Activated CD8-positive, alpha-beta T cell treated with anti-CD3 and anti-CD28 coated beads, Interleukin-2, amount 10 ng/mL, durations not matched to agents 7 days and 5 days (primary cell): ENCODE results near the gene SMTNL2. TPM values are rescaled to one million over a fixed set of nuclear protein-coding genes. Genes with fewer than 3 reads are reported as not detected.
A peak's percentile ranks its signal among the peaks of the same experiment; 100 is the strongest.

Experiments used
- ATAC-seq: fragments of 150-1000 bp; cut with Tn5 transposase; one replicate; pipeline ENCODE4 v1.10.0; 2021; ENCODE audit warnings: moderate library complexity
- CTCF ChIA-PET: fragments of 350-600 bp; sonication (Branson Sonifier 250); formaldehyde crosslinking; loops from one replicate; lab custom pipeline; 2021; ENCODE audit warnings: antibody characterized with exemption; lab: Charles Lee
- POLR2A ChIA-PET: fragments of 350-600 bp; sonication (Branson Sonifier 250); formaldehyde crosslinking; loops from one replicate; lab custom pipeline; 2021; ENCODE audit warnings: antibody characterized with exemption; lab: Charles Lee
- DNase-seq: peaks from one replicate; pipeline ENCODE4 v3.0.0-alpha.2; 2020
- H3K27ac Mint-ChIP-seq: one replicate; pipeline ENCODE4 v1.8.0; 2021; ENCODE audit warnings: mild to moderate bottlenecking, mixed read lengths
- H3K27me3 Mint-ChIP-seq: one replicate; pipeline ENCODE4 v1.8.0; 2021; ENCODE audit warnings: low read depth, mixed read lengths
- H3K36me3 Mint-ChIP-seq: one replicate; pipeline ENCODE4 v1.8.0; 2021; ENCODE audit warnings: low read depth, mixed read lengths
- H3K4me1 Mint-ChIP-seq: one replicate; pipeline ENCODE4 v1.8.0; 2021; ENCODE audit warnings: low read depth, mixed read lengths
- H3K4me3 Mint-ChIP-seq: one replicate; pipeline ENCODE4 v1.8.0; 2021; ENCODE audit warnings: mild to moderate bottlenecking, mixed read lengths
- H3K9me3 Mint-ChIP-seq: one replicate; pipeline ENCODE4 v1.8.0; 2022; ENCODE audit warnings: mixed read lengths; ENCODE audit not compliant: insufficient read depth
- total RNA-seq, 2 experiments: library from RNA; stranded (reverse); gene quantifications; one replicate each; pipeline ENCODE4 v1.2.3, GENCODE V29; 2021

Gene SMTNL2
- total RNA-seq, 2 experiments from 2014 or later, result not detected

DNA sequence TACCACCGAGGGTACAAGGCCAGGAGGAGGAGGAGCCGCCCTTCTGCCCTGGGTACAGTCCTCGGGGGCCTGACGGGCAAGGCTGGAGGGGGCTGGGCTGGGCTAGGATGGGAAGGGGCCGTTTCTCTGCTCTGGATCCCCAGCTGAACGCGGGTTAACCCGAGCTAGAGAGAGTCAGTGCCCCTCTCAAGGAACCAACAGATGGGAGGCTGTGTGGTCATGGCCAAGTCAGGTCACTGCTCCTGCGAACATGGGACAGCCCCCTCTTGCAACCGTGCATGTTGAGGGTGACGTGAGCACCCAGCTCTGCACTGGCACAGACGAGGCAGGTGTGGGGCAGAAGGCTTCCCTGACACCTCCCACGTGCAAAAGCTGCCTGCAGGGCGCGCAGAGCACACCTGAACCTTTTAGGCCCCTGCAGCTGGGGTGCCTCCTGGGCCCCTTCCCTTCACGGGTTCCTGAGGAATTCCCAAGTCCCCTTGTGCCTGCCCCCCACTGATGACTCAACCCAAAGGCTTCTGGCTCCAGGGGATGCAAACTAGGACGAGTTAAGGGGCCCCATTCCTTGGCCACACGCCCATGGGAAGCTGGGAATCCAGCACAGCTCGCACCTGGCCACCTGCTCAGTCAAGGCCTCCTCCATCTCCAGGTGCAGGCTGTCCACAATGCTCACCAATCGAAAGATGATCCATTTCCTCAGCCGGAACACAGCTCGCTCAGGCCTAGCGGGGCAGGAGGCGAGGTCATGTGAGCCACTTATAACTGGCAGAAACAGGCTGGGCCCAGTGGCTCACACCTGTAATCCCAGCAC lies 35.4 kb upstream of the SMTNL2 start:
- Mint-ChIP-seq H3K9me3 (no peaks in the 10 kb centered on the region), H3K36me3 (peaks cover 45% of the 10 kb centered on the region), H3K27ac (no peak overlapping the region), H3K4me3 (no peak overlapping the region), H3K4me1 (peaks cover 5% of the 10 kb centered on the region), H3K27me3 (no peaks in the 10 kb centered on the region)
- ChIA-PET CTCF (interaction anchor here (3.6 kb wide), 1 partner anchor 18 kb away, joined by 13 read pairs; no protein-coding TSS in a partner anchor), POLR2A (no interaction called here)
- DNase-seq, result no peak
- no peak for ATAC-seq

DNA sequence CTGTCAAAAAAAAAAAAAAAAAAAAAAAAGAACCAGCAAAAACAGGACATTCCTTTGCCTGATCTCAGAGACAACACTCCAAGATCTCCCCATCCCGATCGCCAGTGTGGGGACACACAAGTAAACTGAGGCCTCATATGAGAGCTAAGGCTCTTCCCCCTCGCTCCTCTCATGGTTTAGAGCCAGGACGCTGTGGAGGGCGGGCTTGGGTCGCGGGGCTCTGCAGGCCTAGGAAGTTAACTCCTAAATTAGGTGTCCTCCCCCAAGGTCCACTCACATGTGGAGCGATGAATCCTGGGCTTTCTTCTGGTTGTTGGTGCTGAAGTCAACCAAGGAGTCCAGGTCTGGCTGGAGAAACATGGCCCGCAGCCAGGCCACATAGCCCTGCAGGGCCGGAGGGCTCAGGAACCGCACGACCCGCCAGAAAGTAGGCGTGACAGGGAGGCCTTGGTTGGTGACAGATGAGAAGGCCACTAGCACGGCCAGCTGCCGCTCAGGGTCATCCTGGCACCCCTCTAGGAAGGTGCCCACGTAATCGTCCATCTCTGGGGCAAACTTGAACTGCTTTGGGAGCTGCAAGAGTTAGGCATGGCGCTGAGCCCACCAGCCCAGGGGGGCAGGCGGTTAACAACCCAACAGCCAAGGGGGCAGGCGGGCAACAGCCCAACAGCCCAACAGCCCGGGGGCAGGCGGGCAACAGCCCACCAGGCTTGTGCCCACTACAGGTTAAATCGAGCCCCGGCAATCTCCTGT lies 34.4 kb upstream of the SMTNL2 start:
- peaks cover 42% of the 10 kb centered on the region for H3K36me3 Mint-ChIP-seq
- ATAC-seq, result no peak
- DNase-seq, result no peak
- no peaks in the 10 kb centered on the region for H3K27me3 Mint-ChIP-seq
- no peak overlapping the region for H3K4me3 Mint-ChIP-seq
- H3K4me1 Mint-ChIP-seq, result peaks cover 13% of the 10 kb centered on the region
- ChIA-PET CTCF (interaction anchor here (1.6 to 3.6 kb wide), 2 partner anchors 13 to 17 kb away, joined by 4 to 13 read pairs; no protein-coding TSS in a partner anchor), POLR2A (no interaction called here)
- no peaks in the 10 kb centered on the region for H3K9me3 Mint-ChIP-seq
- H3K27ac Mint-ChIP-seq, result no peak overlapping the region

DNA sequence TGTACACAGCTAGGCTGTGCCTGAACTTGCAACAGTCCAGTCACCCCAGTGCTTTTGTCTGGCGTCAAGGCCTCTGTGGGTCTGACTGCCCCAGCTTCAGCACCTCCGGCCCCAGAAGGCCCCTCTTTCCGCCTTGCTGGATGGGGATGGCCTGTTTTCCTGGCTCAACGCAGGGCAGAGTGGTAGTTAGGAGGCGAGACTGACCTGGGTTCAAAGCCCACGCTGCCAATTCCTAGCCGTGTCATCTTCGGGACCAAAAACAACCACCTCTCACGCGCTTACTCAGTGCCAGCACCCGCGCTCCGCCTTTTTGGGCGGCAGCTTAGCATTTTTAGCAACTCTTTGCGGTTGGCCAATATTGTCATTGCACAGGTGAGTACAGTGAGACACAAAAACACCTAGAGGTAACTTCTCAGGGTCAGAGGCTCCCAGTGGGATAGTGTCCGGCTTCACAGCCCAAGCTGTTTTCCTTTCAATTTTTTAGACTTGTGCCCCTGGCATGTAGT lies 33.7 kb upstream of the SMTNL2 start:
- H3K36me3 Mint-ChIP-seq, result peaks cover 42% of the 10 kb centered on the region
- ATAC-seq, result no peak
- ChIA-PET POLR2A (no interaction called here), CTCF (interaction anchor here (1.6 to 3.6 kb wide), 2 partner anchors 12 to 16 kb away, joined by 4 to 13 read pairs; no protein-coding TSS in a partner anchor)
- H3K27ac Mint-ChIP-seq, result no peak overlapping the region
- H3K27me3 Mint-ChIP-seq, result no peaks in the 10 kb centered on the region
- no peak overlapping the region for H3K4me3 Mint-ChIP-seq
- no peak for DNase-seq
- no peaks in the 10 kb centered on the region for H3K9me3 Mint-ChIP-seq
- H3K4me1 Mint-ChIP-seq, result peaks cover 16% of the 10 kb centered on the region

DNA sequence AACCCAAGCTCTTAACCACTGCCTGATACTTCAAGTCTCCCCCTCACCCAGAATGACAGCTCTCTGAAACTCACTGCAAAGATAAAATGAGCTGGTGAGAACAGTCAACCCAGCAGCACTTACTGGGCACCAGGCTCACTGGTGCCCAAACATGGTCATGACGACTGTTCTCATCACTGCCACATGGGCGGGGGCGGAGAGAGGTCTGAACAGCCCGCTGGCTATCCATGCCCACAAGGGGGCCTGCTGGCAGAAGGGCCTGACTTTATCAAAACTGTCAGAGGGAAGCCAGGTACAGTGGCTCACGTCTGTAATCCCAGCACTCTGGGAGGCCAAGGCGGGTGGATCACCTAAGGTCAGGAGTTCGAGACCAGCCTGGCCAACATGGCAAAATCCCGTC lies 33.2 kb upstream of the SMTNL2 start:
- ChIA-PET CTCF (interaction anchor here (0.9 to 3.6 kb wide), 3 partner anchors 12 to 76 kb away, joined by 3 to 13 read pairs (median 4); no protein-coding TSS in a partner anchor), POLR2A (no interaction called here)
- DNase-seq, result no peak
- no peaks in the 10 kb centered on the region for H3K9me3 Mint-ChIP-seq
- peaks cover 42% of the 10 kb centered on the region for H3K36me3 Mint-ChIP-seq
- no peak for ATAC-seq
- H3K27ac Mint-ChIP-seq, result no peak overlapping the region
- H3K27me3 Mint-ChIP-seq, result no peaks in the 10 kb centered on the region
- H3K4me3 Mint-ChIP-seq, result no peak overlapping the region
- peaks cover 22% of the 10 kb centered on the region for H3K4me1 Mint-ChIP-seq

DNA sequence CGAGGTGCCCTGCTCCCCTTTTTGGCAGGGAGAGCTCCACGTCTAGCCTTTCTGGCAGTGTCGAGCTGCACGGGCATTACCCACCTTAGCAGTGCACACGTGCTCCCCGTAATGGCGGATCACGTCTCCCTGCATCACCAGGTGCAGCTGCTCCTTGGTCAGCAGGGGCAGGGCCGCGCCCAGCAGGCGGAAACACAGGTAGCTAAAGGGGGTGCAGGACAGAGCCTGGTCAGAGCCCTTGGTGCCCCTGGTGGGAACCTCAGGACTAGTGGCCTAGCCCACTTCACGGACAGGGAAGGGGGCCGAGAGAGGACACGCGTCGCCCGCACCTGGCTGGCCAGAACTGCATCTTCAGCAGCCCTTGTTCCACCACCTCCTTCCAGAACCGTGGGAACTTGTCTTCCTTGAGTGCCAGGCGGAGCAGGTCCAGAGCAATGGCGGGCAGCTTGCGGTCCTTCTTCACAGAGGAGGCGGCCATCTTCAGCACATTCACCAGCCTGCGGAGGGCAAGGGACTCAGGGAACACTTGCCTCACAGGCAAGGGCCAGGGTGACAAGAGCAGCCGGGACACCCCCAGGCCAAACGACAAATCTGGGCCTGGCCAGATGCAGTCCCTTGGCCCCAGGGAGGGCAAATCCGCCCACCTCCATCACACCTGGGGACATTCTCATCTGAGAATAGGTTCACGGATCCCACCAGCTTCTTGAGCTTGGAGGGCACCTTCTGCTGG lies 32.4 kb upstream of the SMTNL2 start:
- Mint-ChIP-seq H3K36me3 (peaks cover 39% of the 10 kb centered on the region), H3K27ac (no peak overlapping the region), H3K4me3 (no peak overlapping the region), H3K9me3 (no peaks in the 10 kb centered on the region), H3K27me3 (no peaks in the 10 kb centered on the region), H3K4me1 (peaks cover 29% of the 10 kb centered on the region)
- ChIA-PET POLR2A (no interaction called here), CTCF (interaction anchor here (0.9 to 3.6 kb wide), 3 partner anchors 15 to 131 kb away, joined by 3 to 13 read pairs (median 3); no protein-coding TSS in a partner anchor)
- ATAC-seq, result no peak
- DNase-seq, result no peak

DNA sequence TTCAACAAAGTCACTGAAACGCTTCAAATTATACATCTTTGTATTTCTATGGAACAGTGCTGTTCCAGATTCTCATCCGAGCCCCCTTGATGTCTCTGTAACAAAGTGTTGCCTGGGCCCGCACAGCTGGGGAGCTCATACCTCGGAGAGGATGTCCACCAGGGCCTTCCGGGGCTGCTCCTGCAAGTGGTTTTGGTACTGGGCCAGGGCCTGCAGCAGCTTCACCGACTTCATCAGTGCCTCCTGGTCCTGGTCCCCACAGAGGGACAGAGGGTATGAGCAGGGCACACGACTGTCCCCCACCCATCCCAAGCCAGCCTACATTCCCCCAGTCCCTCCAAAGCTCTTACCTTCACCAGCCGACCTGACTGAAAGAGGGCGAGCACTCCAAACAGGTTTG lies 30.7 kb upstream of the SMTNL2 start:
- H3K9me3 Mint-ChIP-seq, result no peaks in the 10 kb centered on the region
- peak overlapping the region; percentile 93 for H3K4me3 Mint-ChIP-seq
- ATAC-seq, result no peak
- H3K4me1 Mint-ChIP-seq, result peaks cover 35% of the 10 kb centered on the region
- H3K27ac Mint-ChIP-seq, result peak overlapping the region; percentile 63
- DNase-seq, result no peak
- ChIA-PET POLR2A (no interaction called here), CTCF (interaction anchor here (2.0 to 5.3 kb wide), 2 partner anchors 13 to 133 kb away, joined by 9 to 44 read pairs; no protein-coding TSS in a partner anchor)
- peaks cover 33% of the 10 kb centered on the region for H3K36me3 Mint-ChIP-seq
- no peaks in the 10 kb centered on the region for H3K27me3 Mint-ChIP-seq

DNA sequence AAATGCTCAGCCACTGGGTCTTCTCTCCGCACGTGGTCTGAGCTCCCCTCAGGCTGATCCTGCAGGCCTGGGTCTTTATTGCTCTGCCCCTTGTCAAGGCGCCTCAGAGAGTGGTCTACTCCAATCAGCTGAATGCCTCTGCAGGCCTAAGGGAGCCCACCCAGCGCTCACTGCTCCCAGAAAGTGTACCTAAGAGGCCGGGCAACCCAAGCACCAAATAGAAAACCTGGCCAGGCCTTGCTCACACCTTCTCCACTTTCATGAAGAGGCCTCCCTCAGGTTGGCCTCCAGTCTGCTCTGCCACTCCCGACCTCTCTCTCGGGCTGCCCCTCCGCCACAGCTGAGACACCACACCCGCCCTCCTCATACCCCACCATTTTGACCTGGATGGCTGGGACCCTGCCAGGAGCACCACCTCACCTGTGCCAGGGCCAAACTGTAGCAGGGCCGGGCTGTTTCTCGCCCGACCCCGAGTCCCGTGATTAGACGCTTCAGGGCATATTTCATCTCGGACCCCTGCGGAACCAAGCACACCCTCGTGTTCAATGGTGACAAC lies 29.8 kb upstream of the SMTNL2 start:
- Mint-ChIP-seq H3K4me3 (peak overlapping the region; percentile 93), H3K27ac (peak overlapping the region; percentile 95), H3K27me3 (no peaks in the 10 kb centered on the region), H3K4me1 (peaks cover 35% of the 10 kb centered on the region), H3K36me3 (peaks cover 30% of the 10 kb centered on the region), H3K9me3 (no peaks in the 10 kb centered on the region)
- peak; percentile 2 for ATAC-seq
- CTCF ChIA-PET, result interaction anchor here (1.0 to 5.3 kb wide), 3 partner anchors 9 to 134 kb away, joined by 3 to 44 read pairs (median 9); no protein-coding TSS in a partner anchor
- no peak for DNase-seq
- POLR2A ChIA-PET, result interaction anchor here (0.9 kb wide), 1 partner anchor 188 kb away, joined by 3 read pairs; the partner anchor contains the start of gene UBE2G1

DNA sequence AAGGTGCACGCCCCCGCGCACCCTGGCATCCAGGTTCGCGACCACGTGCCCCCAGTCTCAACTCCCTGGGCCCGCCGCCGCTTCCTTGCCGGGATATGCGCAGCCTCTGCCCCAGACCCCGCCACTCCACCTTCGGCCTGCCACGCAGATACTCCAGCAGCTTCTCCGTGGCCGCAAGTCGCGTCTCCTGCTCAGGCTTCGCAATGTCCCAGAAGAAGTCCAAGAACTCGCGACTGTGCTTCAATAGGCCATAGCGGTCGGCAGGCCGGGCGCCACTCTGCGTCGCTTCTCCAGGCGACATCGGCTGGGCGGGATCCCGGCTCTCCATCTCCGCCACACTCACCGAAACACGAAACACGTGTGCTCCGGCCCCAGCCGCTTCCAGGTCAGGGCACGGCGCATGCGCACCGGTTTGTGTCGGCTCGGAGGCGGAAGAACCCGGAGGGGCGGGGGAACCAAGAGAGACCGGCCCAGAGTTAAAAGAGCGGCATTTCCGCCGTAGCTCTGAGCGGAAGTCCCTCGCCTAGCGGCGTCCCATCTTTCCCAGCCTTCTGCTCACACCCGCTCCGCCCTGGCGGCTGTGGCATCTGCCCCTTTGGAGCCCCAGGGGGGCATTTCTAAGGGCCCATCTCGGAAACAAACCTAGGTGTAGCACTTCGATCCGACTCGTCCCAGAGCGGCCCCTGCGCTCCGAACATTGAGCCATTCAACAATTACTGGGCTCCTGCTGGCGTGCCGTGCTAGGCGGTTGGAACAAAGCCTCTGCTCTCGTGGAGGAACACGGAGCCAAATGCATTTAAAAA lies 29.1 kb upstream of the SMTNL2 start, which contains the start of gene MYBBP1A:
Gene MYBBP1A, minus strand, starts transcription at position 388 of the 803 bp plus-strand sequence. Its CDS starts 60 bp downstream, at position 328.
- POLR2A ChIA-PET, result interaction anchor here (0.6 to 1.0 kb wide), 5 partner anchors 10 to 189 kb away, joined by 3 read pairs; partner anchors contain the start of gene UBE2G1
- ATAC-seq, result peak; percentile 93
- peak within 1 kb of the TSS; percentile 95 for H3K27ac Mint-ChIP-seq

DNA sequence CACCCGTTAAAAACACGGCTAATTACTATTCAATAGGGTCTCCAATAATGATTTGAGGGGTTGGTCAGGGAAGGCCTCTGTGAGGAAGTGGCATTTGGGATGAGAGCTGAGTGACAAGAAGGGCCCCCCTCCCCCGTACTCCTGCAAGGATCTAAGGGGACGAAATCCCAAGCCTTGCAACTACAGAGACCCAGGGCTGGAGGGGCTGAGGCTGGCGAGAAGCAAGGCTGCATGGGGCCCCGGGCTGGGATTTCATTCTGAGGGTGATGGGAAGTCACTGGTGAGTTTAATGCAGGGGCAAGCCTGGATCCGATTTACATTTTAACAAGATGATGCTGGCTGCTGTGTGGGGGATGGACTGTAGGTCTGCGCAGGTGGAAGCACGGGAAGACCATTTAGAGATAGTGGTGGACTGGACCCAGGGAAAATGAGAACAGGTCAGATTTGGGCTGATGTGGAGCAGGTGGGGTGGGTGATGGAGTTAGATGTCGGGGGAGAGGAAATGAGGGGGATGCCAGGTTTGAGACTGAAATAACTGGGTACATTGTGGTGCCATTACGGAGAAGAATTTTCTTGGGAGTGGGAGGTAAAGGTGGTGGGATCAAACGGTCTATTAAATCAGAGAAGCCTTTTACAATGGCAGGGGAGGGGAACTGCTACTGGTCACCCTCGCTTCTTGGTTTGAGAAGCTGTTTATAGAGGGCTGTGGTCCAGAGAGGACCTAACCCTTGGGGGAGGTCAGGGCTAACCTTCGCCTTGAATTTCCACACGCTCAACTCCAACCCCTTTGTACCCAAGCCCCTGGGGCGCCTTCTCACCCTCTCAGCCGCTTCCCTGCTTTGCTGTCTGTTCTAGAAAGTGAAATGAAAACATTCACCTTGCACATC lies 28.2 kb upstream of the SMTNL2 start:
- no peak for ATAC-seq
- CTCF ChIA-PET, result interaction anchor here (1.0 to 5.3 kb wide), 5 partner anchors 10 to 353 kb away, joined by 3 to 44 read pairs (median 6); no protein-coding TSS in a partner anchor
- Mint-ChIP-seq H3K9me3 (no peaks in the 10 kb centered on the region), H3K36me3 (peaks cover 16% of the 10 kb centered on the region), H3K4me3 (peak overlapping the region; percentile 93), H3K27ac (peak overlapping the region; percentile 95), H3K4me1 (peaks cover 37% of the 10 kb centered on the region), H3K27me3 (no peaks in the 10 kb centered on the region)
- POLR2A ChIA-PET, result interaction anchor here (0.5 to 1.1 kb wide), 5 partner anchors 9 to 411 kb away, joined by 3 to 5 read pairs (median 3); no protein-coding TSS in a partner anchor
- DNase-seq, result no peak

More for the DNA sequence above, 29.1 kb upstream of the SMTNL2 start, which contains the start of gene MYBBP1A:
- peak within 1 kb of the TSS; percentile 93 for H3K4me3 Mint-ChIP-seq
- no peaks in the 10 kb centered on the region for H3K27me3 Mint-ChIP-seq
- peak; percentile 98 for DNase-seq
- no peaks in the 10 kb centered on the region for H3K9me3 Mint-ChIP-seq
- CTCF ChIA-PET, result interaction anchor here (1.0 to 5.3 kb wide), 5 partner anchors 8 to 354 kb away, joined by 3 to 44 read pairs (median 3); no protein-coding TSS in a partner anchor
- peaks cover 25% of the 10 kb centered on the region for H3K36me3 Mint-ChIP-seq
- peaks cover 35% of the 10 kb centered on the region for H3K4me1 Mint-ChIP-seq
